ENCODE results near the gene CCHCR1.
A peak's percentile ranks its signal among the peaks of the same experiment; 100 is the strongest.
"Not testable (repeated sequence)": the region's sequence is repeated elsewhere in the genome, so short reads cannot be mapped to it uniquely, and the experiment has no call there.

Gene CCHCR1

GRCh38 chr6:31180500-31180899 lies 22.9 kb upstream of the CCHCR1 start:
- peak; percentile 54 for DNase-seq (ENCODE audit: low spot score)

GRCh38 chr6:31179896-31180295 lies 22.3 kb upstream of the CCHCR1 start:
- no peak for DNase-seq (ENCODE audit: low spot score)

- DNase-seq (ENCODE audit: low spot score) = no peak
Observed at GRCh38 chr6:31179042-31179386, 21.4 kb upstream of the CCHCR1 start.

- no peak for DNase-seq (ENCODE audit: low spot score)
Observed at GRCh38 chr6:31178143-31179041, 20.8 kb upstream of the CCHCR1 start.

GRCh38 chr6:31175971-31176370 lies 18.4 kb upstream of the CCHCR1 start:
- no peak for DNase-seq (ENCODE audit: low spot score)

GRCh38 chr6:31174378-31174777 lies 16.8 kb upstream of the CCHCR1 start:
- no peak for DNase-seq (ENCODE audit: low spot score)

- no peak for DNase-seq (ENCODE audit: low spot score)
Observed at GRCh38 chr6:31173406-31173805, 15.8 kb upstream of the CCHCR1 start.

- DNase-seq (ENCODE audit: low spot score) = no peak
Observed at GRCh38 chr6:31172973-31173384, 15.4 kb upstream of the CCHCR1 start.

GRCh38 chr6:31171931-31172905 lies 14.6 kb upstream of the CCHCR1 start:
- no peak for DNase-seq (ENCODE audit: low spot score)

- DNase-seq (ENCODE audit: low spot score) = no peak
Observed at GRCh38 chr6:31170987-31171671, 13.5 kb upstream of the CCHCR1 start.

- no peak for DNase-seq (ENCODE audit: low spot score)
Observed at GRCh38 chr6:31170600-31170881, 12.9 kb upstream of the CCHCR1 start, which contains the start of gene POU5F1. TSS of gene POU5F1 (minus strand) at chr6:31170682. CDS start at chr6:31170620, 62 bp downstream.

- DNase-seq (ENCODE audit: low spot score) = not testable (repeated sequence)
Observed at GRCh38 chr6:31169858-31170599, 12.4 kb upstream of the CCHCR1 start.

GRCh38 chr6:31169123-31169857 lies 11.7 kb upstream of the CCHCR1 start:
- no peak for DNase-seq (ENCODE audit: low spot score)

GRCh38 chr6:31168606-31169005 lies 11.0 kb upstream of the CCHCR1 start:
- no peak for DNase-seq (ENCODE audit: low spot score)

GRCh38 chr6:31165986-31166385 lies 8.4 kb upstream of the CCHCR1 start:
- no peak for DNase-seq (ENCODE audit: low spot score)

GRCh38 chr6:31165064-31165832 lies 7.6 kb upstream of the CCHCR1 start:
- not testable (repeated sequence) for DNase-seq (ENCODE audit: low spot score)

GRCh38 chr6:31164475-31165063 lies 7.0 kb upstream of the CCHCR1 start:
- DNase-seq (ENCODE audit: low spot score) = not testable (repeated sequence)

- DNase-seq (ENCODE audit: low spot score) = no peak
Observed at GRCh38 chr6:31163922-31164321, 6.3 kb upstream of the CCHCR1 start.

- no peak for DNase-seq (ENCODE audit: low spot score)
Observed at GRCh38 chr6:31162463-31163165, 5.0 kb upstream of the CCHCR1 start.
